Activated CD4-positive, CD25-positive, alpha-beta regulatory T cell treated with anti-CD3 and anti-CD28 coated beads, Interleukin-2, amount 50 U/mL, for 16 hours (primary cell): Measurements from ENCODE around the gene IFFO2.

Experiments used
- DNase-seq: peaks from one replicate; pipeline ENCODE4 v3.0.0-alpha.2; 2020; ENCODE audit warnings: low read depth, low spot score

The IFFO2 gene

GRCh38 chr1:18919197-18919905, 37.1 kb downstream of the IFFO2 start:
- DNase-seq = no peak

- DNase-seq = no peak
These were observed 38.1 kb downstream of the IFFO2 start for GRCh38 chr1:18918417-18918816.

GRCh38 chr1:18917071-18917799, 39.2 kb downstream of the IFFO2 start:
- no peak for DNase-seq

GRCh38 chr1:18915341-18915740, 41.1 kb downstream of the IFFO2 start:
- DNase-seq = no peak

GRCh38 chr1:18913065-18913835, 43.2 kb downstream of the IFFO2 start:
- peak; percentile 40 for DNase-seq

GRCh38 chr1:18912550-18912949, 43.9 kb downstream of the IFFO2 start:
- no peak for DNase-seq

- DNase-seq = no peak
These were observed 47.3 kb downstream of the IFFO2 start for GRCh38 chr1:18908911-18909771.

GRCh38 chr1:18907917-18908845, 48.3 kb downstream of the IFFO2 start:
- DNase-seq = no peak

- DNase-seq = peak; percentile 44
These were observed 49.2 kb downstream of the IFFO2 start for GRCh38 chr1:18907021-18907916.

GRCh38 chr1:18903291-18903756, 53.2 kb downstream of the IFFO2 start:
- no peak for DNase-seq

GRCh38 chr1:18902523-18903290, 53.8 kb downstream of the IFFO2 start, which contains the start of gene ALDH4A1:
TSS of gene ALDH4A1 (minus strand) at chr1:18902555. CDS start at chr1:18902523, 32 bp downstream.
- peak; percentile 89 for DNase-seq

- DNase-seq = no peak
These were observed 54.4 kb downstream of the IFFO2 start for GRCh38 chr1:18901952-18902522.

GRCh38 chr1:18901147-18901951, 55.1 kb downstream of the IFFO2 start:
- no peak for DNase-seq

GRCh38 chr1:18900303-18900841, 56.1 kb downstream of the IFFO2 start:
- DNase-seq = no peak

- DNase-seq = no peak
These were observed 57.0 kb downstream of the IFFO2 start for GRCh38 chr1:18899363-18900049.

GRCh38 chr1:18898567-18898966, 57.9 kb downstream of the IFFO2 start:
- DNase-seq = no peak
